NB4 (cell line): ENCODE measurements around the gene ADAMTS3.

Source experiments
- DNase-seq: peaks from one replicate; pipeline ENCODE4 v3.0.0; 2010; ENCODE audit warnings: low read depth
- H3K4me3 ChIP-seq: one replicate; pipeline ENCODE4 v1.5.1; 2011; ENCODE audit warnings: mild to moderate bottlenecking, low read depth, low read length, moderate library complexity
- MYC ChIP-seq: IDR thresholded peaks from 2 replicates; pipeline ENCODE4 v1.6.1; 2011; ENCODE audit warnings: low read depth, low read length
- POLR2A ChIP-seq: IDR thresholded peaks from 2 replicates; pipeline ENCODE4 v1.6.1; 2011; ENCODE audit warnings: mild to moderate bottlenecking; ENCODE audit not compliant: insufficient read length; ENCODE audit errors: extremely low read depth
- TF ChIP-seq, protein P1 (sequence below): IDR thresholded peaks from one replicate; pipeline ENCODE4 v1.5.1; 2012; ENCODE audit warnings: low read depth, low read length
- TF ChIP-seq, protein P2 (sequence below): IDR thresholded peaks from 2 replicates; pipeline ENCODE4 v1.6.1; 2011; ENCODE audit warnings: low read depth, low read length

Gene ADAMTS3

DNA sequence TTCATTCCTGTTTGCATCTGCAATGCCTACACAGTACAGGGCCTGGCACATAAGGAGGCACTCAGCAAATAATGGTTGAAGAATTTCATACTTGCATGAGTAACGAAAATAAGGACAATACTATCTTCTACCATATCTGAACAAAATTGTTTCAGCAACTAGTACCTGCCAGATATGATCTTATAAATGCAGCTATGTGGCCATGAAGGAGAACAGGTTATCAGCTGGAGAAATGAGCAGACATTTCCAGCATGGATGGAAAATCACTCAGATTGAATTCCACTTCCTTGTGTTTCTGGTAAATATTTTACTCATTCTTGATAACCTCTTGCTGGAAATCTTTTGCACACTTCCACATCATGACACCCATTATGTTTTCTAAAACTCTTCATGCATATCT, 204.0 kb downstream of the ADAMTS3 start:
- TF ChIP-seq POLR2A (no peak), MYC (no peak)
- TF ChIP-seq, protein P1, sequence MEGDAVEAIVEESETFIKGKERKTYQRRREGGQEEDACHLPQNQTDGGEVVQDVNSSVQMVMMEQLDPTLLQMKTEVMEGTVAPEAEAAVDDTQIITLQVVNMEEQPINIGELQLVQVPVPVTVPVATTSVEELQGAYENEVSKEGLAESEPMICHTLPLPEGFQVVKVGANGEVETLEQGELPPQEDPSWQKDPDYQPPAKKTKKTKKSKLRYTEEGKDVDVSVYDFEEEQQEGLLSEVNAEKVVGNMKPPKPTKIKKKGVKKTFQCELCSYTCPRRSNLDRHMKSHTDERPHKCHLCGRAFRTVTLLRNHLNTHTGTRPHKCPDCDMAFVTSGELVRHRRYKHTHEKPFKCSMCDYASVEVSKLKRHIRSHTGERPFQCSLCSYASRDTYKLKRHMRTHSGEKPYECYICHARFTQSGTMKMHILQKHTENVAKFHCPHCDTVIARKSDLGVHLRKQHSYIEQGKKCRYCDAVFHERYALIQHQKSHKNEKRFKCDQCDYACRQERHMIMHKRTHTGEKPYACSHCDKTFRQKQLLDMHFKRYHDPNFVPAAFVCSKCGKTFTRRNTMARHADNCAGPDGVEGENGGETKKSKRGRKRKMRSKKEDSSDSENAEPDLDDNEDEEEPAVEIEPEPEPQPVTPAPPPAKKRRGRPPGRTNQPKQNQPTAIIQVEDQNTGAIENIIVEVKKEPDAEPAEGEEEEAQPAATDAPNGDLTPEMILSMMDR = no peak
- TF ChIP-seq, protein P2, sequence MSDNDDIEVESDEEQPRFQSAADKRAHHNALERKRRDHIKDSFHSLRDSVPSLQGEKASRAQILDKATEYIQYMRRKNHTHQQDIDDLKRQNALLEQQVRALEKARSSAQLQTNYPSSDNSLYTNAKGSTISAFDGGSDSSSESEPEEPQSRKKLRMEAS = no peak
- no peak overlapping the region for H3K4me3 ChIP-seq
- no peak for DNase-seq

DNA sequence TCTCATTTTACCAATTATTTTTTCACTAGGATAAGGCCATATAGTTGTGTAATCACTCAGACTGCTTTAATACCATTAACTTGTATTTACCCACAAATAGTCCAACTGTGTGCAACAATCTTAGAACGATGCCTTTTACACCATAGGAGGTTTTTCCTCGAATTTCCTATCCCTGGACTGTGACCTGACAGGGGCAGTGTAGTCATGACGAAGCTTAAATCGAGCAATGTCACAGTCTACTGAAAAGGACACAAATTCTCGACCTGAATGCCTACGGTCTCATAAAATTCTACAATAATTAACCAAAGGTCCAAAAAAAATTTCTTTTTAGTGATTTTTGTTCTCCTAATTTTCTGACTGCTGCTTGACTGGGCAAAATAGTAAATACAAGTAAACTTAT, 208.9 kb downstream of the ADAMTS3 start:
- no peak for DNase-seq
- TF ChIP-seq MYC = no peak
- TF ChIP-seq, protein P1 = no peak
- TF ChIP-seq, protein P2 = no peak
- TF ChIP-seq POLR2A = no peak
- no peak overlapping the region for H3K4me3 ChIP-seq

DNA sequence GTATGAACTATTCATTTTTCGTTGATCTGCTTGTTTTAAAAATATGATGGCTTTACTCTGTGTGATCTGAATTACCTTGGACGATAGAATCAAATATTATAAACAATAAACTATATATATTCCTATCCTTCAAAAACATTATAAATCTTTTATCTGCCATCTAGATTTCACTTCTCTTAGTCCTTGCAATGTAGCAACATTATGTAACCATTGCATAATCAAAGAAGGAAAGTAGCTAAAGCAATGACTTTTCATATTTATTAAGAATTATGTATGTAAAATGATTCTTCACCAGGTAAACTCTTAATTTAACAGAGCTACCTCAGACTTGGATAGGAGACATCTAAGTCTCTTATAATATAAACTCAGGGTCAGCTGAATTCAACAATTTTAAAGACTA, 210.5 kb downstream of the ADAMTS3 start:
- TF ChIP-seq POLR2A = no peak
- TF ChIP-seq MYC = no peak
- TF ChIP-seq, protein P1 = no peak
- TF ChIP-seq, protein P2 = no peak
- H3K4me3 ChIP-seq = no peak overlapping the region
- DNase-seq = no peak

DNA sequence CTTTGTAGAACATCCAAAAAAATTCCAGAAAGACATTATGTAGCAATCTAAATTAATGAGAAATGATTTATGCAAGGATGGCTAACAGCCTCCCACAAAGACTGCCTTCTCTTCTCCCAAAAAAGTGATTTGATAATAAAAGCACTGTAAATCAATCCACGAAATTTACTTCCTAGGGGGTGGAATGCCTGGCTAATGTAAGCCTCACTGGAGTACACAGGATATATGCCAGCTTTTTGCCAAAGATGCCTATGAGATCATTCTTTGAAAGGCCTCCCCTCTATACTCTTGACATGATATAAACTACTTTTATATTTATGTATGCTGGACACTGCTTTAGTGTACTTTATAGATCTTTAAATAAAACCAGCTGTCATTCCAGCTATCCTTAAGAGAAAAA, 211.1 kb downstream of the ADAMTS3 start:
- H3K4me3 ChIP-seq = no peak overlapping the region
- TF ChIP-seq POLR2A = no peak
- no peak for TF ChIP-seq MYC
- TF ChIP-seq, protein P1 = no peak
- TF ChIP-seq, protein P2 = no peak
- no peak for DNase-seq

DNA sequence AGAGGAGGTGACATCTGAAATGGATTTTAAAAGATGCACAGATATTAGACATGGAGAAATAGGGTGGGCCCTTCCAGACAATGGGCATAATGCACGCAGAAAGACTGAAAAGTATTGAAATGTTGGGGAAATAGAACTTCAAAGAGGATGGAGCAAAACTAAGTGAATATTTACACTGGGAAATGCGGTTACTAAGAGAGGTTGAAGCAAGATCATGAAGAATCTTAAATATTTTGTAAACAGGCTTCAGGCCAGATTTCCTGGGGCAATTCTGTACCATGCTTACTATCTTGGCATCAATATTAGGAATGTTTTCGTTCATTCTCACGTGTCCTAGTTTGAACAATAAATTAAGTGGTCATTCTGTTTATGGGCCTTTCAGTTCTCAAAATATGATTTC, 216.3 kb downstream of the ADAMTS3 start:
- no peak for DNase-seq
- H3K4me3 ChIP-seq = no peak overlapping the region
- no peak for TF ChIP-seq MYC
- TF ChIP-seq POLR2A = no peak
- TF ChIP-seq, protein P1 = no peak
- TF ChIP-seq, protein P2 = no peak

DNA sequence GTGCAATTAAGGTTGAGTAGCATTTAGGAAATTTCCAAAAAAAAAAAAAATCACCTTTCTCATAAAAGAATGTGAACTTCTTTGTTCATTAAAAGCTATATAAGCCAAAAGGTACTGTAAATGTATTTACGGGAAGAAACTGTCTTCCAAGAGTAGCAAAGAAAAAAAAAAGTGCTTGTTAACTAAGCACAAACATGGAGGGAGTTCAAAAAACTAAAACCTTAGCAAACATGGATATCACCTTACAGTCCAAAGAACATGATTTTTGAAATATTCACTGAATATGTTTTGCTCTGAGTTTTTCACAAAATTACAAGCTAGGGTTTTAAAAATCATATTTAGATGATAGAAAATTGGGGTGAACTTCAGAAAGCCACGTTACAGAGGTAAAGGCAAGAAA, 217.5 kb downstream of the ADAMTS3 start:
- no peak for DNase-seq
- H3K4me3 ChIP-seq = no peak overlapping the region
- TF ChIP-seq, protein P1 = no peak
- TF ChIP-seq POLR2A = no peak
- TF ChIP-seq, protein P2 = no peak
